K562 (cell line): ENCODE measurements around the gene CD300A. TPM values are rescaled to one million over a fixed set of nuclear protein-coding genes. Genes with fewer than 3 reads are reported as not detected.

Source experiments
- ATAC-seq: fragments of 200-7000 bp; cut with Tn5 transposase; 3 replicates; pipeline ENCODE4 v1.9.1; 2020; ENCODE audit warnings: moderate library complexity
- BruUV-seq: library from RNA; stranded (reverse); fragments of 400-500 nt; replicated peaks from 2 replicates; lab custom pipeline; 2021; lab: Mats Ljungman, UMichigan
- CTCF ChIA-PET: fragments of 300-600 bp; formaldehyde crosslinking; extraction: SDS; loops from one replicate; lab custom pipeline; 2021; ENCODE audit warnings: low intra/inter-chr PET ratio; lab: Yijun Ruan, JAX
- POLR2A ChIA-PET: fragments of 300-600, 350-650 bp; sonication (Branson Sonifier 250); formaldehyde crosslinking; extraction: SDS; loops from one replicate; lab custom pipeline; 2021; ENCODE audit warnings: antibody characterized with exemption, inconsistent platforms; lab: Yijun Ruan, JAX
- DNase-seq, 4 experiments: peaks; one replicate each; pipeline versions ENCODE4 v3.0.0 to v3.0.0-alpha.2; 2011 to 2018; ENCODE audit warnings: low spot score in 3 of 4, mixed read lengths in 3 of 4; ENCODE audit errors: extremely low read depth in 1 of 4
- FAIRE-seq: peaks from 2 replicates; lab custom pipeline; 2011; peaks lifted over from hg19 to GRCh38; lab: Jason Lieb, UNC
- H2AFZ ChIP-seq: 2 replicates; pipeline ENCODE4 v1.6.0; 2011; ENCODE audit warnings: low read depth, low read length, control low read depth, inconsistent platforms
- H3K27ac ChIP-seq: fragments of 200-600 bp; 3 replicates; pipeline ENCODE4 v1.8.0; 2011; ENCODE audit warnings: low read depth, mild to moderate bottlenecking, control low read depth, inconsistent platforms, low read length, moderate library complexity, mixed read lengths; ENCODE audit errors: extremely low read depth
- H3K27me3 ChIP-seq, 2 experiments: fragments of 300-600 bp in 1 of 2; 2 replicates in 1 of 2; 3 replicates in 1 of 2; pipeline versions ENCODE4 v1.6.0 to v1.8.0; 2011; ENCODE audit warnings: inconsistent platforms in 2 of 2, low read length in 2 of 2, mild to moderate bottlenecking in 1 of 2, mixed read lengths in 1 of 2, moderate library complexity in 1 of 2; ENCODE audit not compliant: control insufficient read depth in 2 of 2, insufficient read depth in 2 of 2
- H3K36me3 ChIP-seq: fragments of 300-600 bp; 3 replicates; pipeline ENCODE4 v1.8.0; 2011; ENCODE audit warnings: mild to moderate bottlenecking, low read length, inconsistent platforms; ENCODE audit not compliant: control insufficient read depth, insufficient read depth
- H3K4me1 ChIP-seq, 2 experiments: fragments of 200-600 bp in 1 of 2; replicated peaks in 1 of 2; 2 replicates in 1 of 2; 3 replicates in 1 of 2; pipeline versions ENCODE4 v1.5.1 to v1.8.0; 2011; ENCODE audit warnings: inconsistent platforms in 2 of 2, low read length in 2 of 2, mild to moderate bottlenecking in 1 of 2, mixed read lengths in 1 of 2, moderate library complexity in 1 of 2; ENCODE audit not compliant: control insufficient read depth in 2 of 2, insufficient read depth in 2 of 2
- H3K4me2 ChIP-seq: 2 replicates; pipeline ENCODE4 v1.6.1; 2011; ENCODE audit warnings: low read length, control low read depth, inconsistent platforms, mixed read lengths; ENCODE audit not compliant: insufficient read depth
- H3K4me3 ChIP-seq: fragments of 200-600 bp; sonication (generic), shearing (Covaris generic); 2 replicates; pipeline ENCODE4 v1.5.1; 2016; ENCODE audit warnings: control low read depth, inconsistent platforms
- H3K79me2 ChIP-seq: fragments of 200-600 bp; 3 replicates; pipeline ENCODE4 v1.8.0; 2011; ENCODE audit warnings: low read length, inconsistent platforms; ENCODE audit not compliant: control insufficient read depth, insufficient read depth
- H3K9ac ChIP-seq, 2 experiments: 2 replicates each; pipeline versions ENCODE4 v1.6.0 to v1.6.1; 2011; ENCODE audit warnings: low read depth in 2 of 2, low read length in 2 of 2, control low read depth in 1 of 2, inconsistent platforms in 1 of 2, mild to moderate bottlenecking in 1 of 2, mixed read lengths in 1 of 2; ENCODE audit not compliant: insufficient read depth in 1 of 2
- H3K9me1 ChIP-seq: one replicate; pipeline ENCODE4 v1.6.0; 2011; ENCODE audit warnings: inconsistent platforms, mild to moderate bottlenecking, low read length, moderate library complexity; ENCODE audit not compliant: control insufficient read depth, insufficient read depth
- H3K9me3 ChIP-seq: replicated peaks from 2 replicates; pipeline ENCODE4 v1.5.1; 2011; ENCODE audit warnings: low read depth, low read length, inconsistent platforms; ENCODE audit not compliant: control insufficient read depth, insufficient read depth
- H4K20me1 ChIP-seq: replicated peaks from 2 replicates; pipeline ENCODE4 v1.6.1; 2011; ENCODE audit warnings: low read length, inconsistent platforms, mixed read lengths; ENCODE audit not compliant: control insufficient read depth, insufficient read depth
- EHMT2 ChIP-seq: fragments of 450-650 bp; IDR thresholded peaks from 2 replicates; pipeline ENCODE4 v1.6.1; 2018; ENCODE audit warnings: antibody characterized with exemption
- FOXJ3 ChIP-seq: sonication (generic); formaldehyde crosslinking; IDR thresholded peaks from 2 replicates; pipeline ENCODE4 v1.4.0; 2020; ENCODE audit warnings: mild to moderate bottlenecking, missing genetic modification reagents
- HNRNPLL ChIP-seq: fragments of 200-400 bp; formaldehyde crosslinking; IDR thresholded peaks from 2 replicates; pipeline ENCODE4 v1.6.1; 2017; ENCODE audit warnings: low read length, low read depth, mild to moderate bottlenecking; ENCODE audit not compliant: poor library complexity, severe bottlenecking
- L3MBTL2 ChIP-seq: fragments of 450-650 bp; IDR thresholded peaks from 2 replicates; pipeline ENCODE4 v1.6.1; 2016; ENCODE audit warnings: mild to moderate bottlenecking, moderate library complexity
- MYC ChIP-seq, 2 experiments: fragments of 250-450 bp in 1 of 2; sonication (Bioruptor Pico) in 1 of 2; IDR thresholded peaks; 2 replicates each; pipeline versions ENCODE4 v1.5.1 to v1.6.1; 2012 to 2021; ENCODE audit warnings: low read depth in 2 of 2, borderline replicate concordance in 1 of 2, improper control_type of control experiment in 1 of 2, low read length in 1 of 2, mild to moderate bottlenecking in 1 of 2, moderate library complexity in 1 of 2
- NFYB ChIP-seq: IDR thresholded peaks from 2 replicates; pipeline ENCODE4 v1.6.1; 2011; ENCODE audit warnings: mild to moderate bottlenecking, moderate library complexity; ENCODE audit not compliant: insufficient read length; ENCODE audit errors: extremely low read depth
- YY1 ChIP-seq, 3 experiments: IDR thresholded peaks; 2 replicates each; pipeline ENCODE4 v1.6.1; 2011; ENCODE audit warnings: low read length in 2 of 3, mild to moderate bottlenecking in 2 of 3, moderate library complexity in 2 of 3, borderline replicate concordance in 1 of 3, control low read depth in 1 of 3, low read depth in 1 of 3; ENCODE audit not compliant: insufficient read depth in 3 of 3, insufficient replicate concordance in 2 of 3, control insufficient read depth in 1 of 3, insufficient read length in 1 of 3; ENCODE audit errors: extremely low read depth in 1 of 3
- ZNF124 ChIP-seq: sonication (generic); formaldehyde crosslinking; IDR thresholded peaks from 2 replicates; pipeline ENCODE4 v1.8.1; 2022; ENCODE audit warnings: missing genetic modification reagents
- ZNF354B ChIP-seq: fragments of 250-450 bp; sonication (Bioruptor Pico); IDR thresholded peaks from 2 replicates; pipeline ENCODE4 v1.4.0; 2020
- ZNF778 ChIP-seq: fragments of 450-650 bp; formaldehyde crosslinking; IDR thresholded peaks from 2 replicates; pipeline ENCODE4 v1.4.0; 2020; ENCODE audit warnings: mild to moderate bottlenecking, moderate library complexity
- ZNF79 ChIP-seq: fragments of 250-450 bp; sonication (Bioruptor Pico); IDR thresholded peaks from 2 replicates; pipeline ENCODE4 v1.4.0; 2020; ENCODE audit warnings: low read depth, mild to moderate bottlenecking, moderate library complexity
- WGBS: fragments of 100-300 bp; shearing (Covaris generic); methylation state at CpG from one replicate; pipeline ENCODE4 v1.1.6; 2016; ENCODE audit warnings: low coverage, mixed read lengths; ENCODE audit not compliant: insufficient coverage; ENCODE audit errors: missing lambda C conversion rate; 5-methylcytosine and 5-hydroxymethylcytosine counted together
- in situ Hi-C: fragments of 300-500 bp; cut with MboI; formaldehyde crosslinking; loops from 4 replicates; pipeline ENCODE4 v1.15.0; 2018; ENCODE audit warnings: inconsistent platforms, mixed read lengths
- intact Hi-C: fragments of 100-400 bp; cut with micrococcal nuclease; formaldehyde crosslinking; loops from 2 replicates; pipeline ENCODE4 v1.14.2; 2022
- polyA plus RNA-seq, 8 experiments: library from polyadenylated mRNA; depleted of rRNA in 4 of 8; stranded (reverse) in 5 of 8; unstranded in 3 of 8; fragments of >200 nt; fragmentation: Nextera tagmentation in 2 of 8; fragmentation: Illumina TruSeq in 1 of 8; extraction: Ambion mirVana in 2 of 8; extraction: Trizol in 1 of 8; gene quantifications; 2 replicates each; pipeline versions ENCODE4 v1.2.1 to v1.2.3, GENCODE V29; 2011 to 2014; ENCODE audit warnings: inconsistent platforms in 1 of 8, missing spikeins in 1 of 8
- total RNA-seq, 7 experiments: library from RNA; depleted of rRNA in 6 of 7; stranded (reverse); fragments of >200 nt in 6 of 7; fragmentation: Illumina TruSeq in 2 of 7; extraction: Trizol in 2 of 7; gene quantifications; 2 replicates each; pipeline versions ENCODE4 v1.2.1 to v1.2.3, GENCODE V29; 2011 to 2021; ENCODE audit warnings: low replicate concordance in 1 of 7
- TF ChIP-seq, protein P1 (sequence below): fragments of 450-650 bp; IDR thresholded peaks from 2 replicates; pipeline ENCODE4 v1.6.1; 2016
- TF ChIP-seq, protein P2 (sequence below): fragments of 450-650 bp; IDR thresholded peaks from 2 replicates; pipeline ENCODE4 v1.6.1; 2017; ENCODE audit warnings: antibody characterized with exemption
- TF ChIP-seq, protein P3 (sequence below): fragments of 250-450 bp; sonication (Bioruptor Pico); IDR thresholded peaks from 2 replicates; pipeline ENCODE4 v1.5.0; 2021; ENCODE audit warnings: mild to moderate bottlenecking, borderline replicate concordance

Gene CD300A
- total and polyA plus RNA-seq, 9 of the 15 experiments (the other 6 are each of a cell fraction or from before 2014, with no cell fraction given) = 0.21 to 1.7 (median 0.41) TPM; not detected in 1

DNA sequence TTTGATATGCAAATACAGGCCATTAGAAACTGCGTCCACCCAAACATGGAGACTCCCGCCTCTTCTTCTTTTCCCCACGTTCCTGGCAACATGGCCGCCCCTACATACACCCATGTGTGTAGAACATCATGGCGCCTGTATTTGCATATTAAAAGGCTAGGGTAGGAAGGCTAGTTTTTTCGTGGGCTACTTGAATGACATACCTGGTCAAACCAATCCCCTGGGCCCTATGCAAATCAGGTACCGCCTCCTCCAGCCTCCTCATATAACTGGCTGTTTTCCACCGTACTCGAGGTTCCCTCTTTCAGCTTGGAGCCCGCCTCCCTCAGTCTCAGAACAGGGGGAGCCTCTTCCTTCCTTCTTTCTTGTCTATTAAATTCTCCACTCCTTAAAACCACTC lies 65.7 kb downstream of the CD300A start:
- Histone ChIP-seq H4K20me1 (no peaks in the 10 kb centered on the region), H3K4me2 (no peak overlapping the region), H3K4me1 (no peaks in the 10 kb centered on the region; a peak in 1 of 5 replicates), H3K27me3 (peaks cover 3 to 28% of the 10 kb centered on the region in 2 experiments; a peak in 3 of 5 replicates), H3K9me3 (no peaks in the 10 kb centered on the region), H3K4me3 (no peak overlapping the region), H3K79me2 (no peaks in the 10 kb centered on the region), H3K9me1 (no peaks in the 10 kb centered on the region), H3K9ac (no peak overlapping the region), H3K27ac (no peak overlapping the region), H2AFZ (peak overlapping the region; percentile 48), H3K36me3 (no peaks in the 10 kb centered on the region)
- WGBS = 2% methylated on average over 10 of the region's 10 CpGs
- ATAC-seq (peak; percentile 90), DNase-seq (peak in 1 of 4 experiments; percentile 45), FAIRE-seq (peak; percentile 67)
- in situ Hi-C loops = no loop called here
- ChIA-PET POLR2A (no interaction called here), CTCF (interaction anchor here (1.0 kb wide), 1 partner anchor 164 kb away, joined by 3 read pairs; the partner anchor contains the start of gene GPR142)
- no TSS peak for BruUV-seq
- intact Hi-C loops = loop anchor here (5.0 kb wide), 1 partner anchor 165 kb away; the partner anchor contains the start of gene GPR142
- TF ChIP-seq YY1 (IDR thresholded peaks at IDR 0.05; ENCODE audit: borderline replicate concordance in 1 of 3, control insufficient read depth in 1 of 3, extremely low read depth in 1 of 3, insufficient read depth in 3 of 3, insufficient read length in 1 of 3, insufficient replicate concordance in 2 of 3, low read depth in 1 of 3, low read length in 2 of 3) (peak; percentile 47 to 91 (median 74)), ZNF124 (no peak), ZNF354B (CRISPR knock-in tag) (no peak), L3MBTL2 (peak; percentile 61; the same call in 1 of the 2 replicates), FOXJ3 (CRISPR knock-in tag) (no peak), ZNF778 (CRISPR knock-in tag) (no peak), MYC (IDR thresholded peaks at IDR 0.05; ENCODE audit: low read depth, low read length) (peak; percentile 66), MYC (CRISPR knock-in tag; IDR thresholded peaks at IDR 0.05; ENCODE audit: borderline replicate concordance, low read depth) (no peak), HNRNPLL (no peak), ZNF79 (no peak), NFYB (peak; percentile 9), EHMT2 (peak; percentile 44; the same call in 1 of the 2 replicates)
- TF ChIP-seq, protein P1, sequence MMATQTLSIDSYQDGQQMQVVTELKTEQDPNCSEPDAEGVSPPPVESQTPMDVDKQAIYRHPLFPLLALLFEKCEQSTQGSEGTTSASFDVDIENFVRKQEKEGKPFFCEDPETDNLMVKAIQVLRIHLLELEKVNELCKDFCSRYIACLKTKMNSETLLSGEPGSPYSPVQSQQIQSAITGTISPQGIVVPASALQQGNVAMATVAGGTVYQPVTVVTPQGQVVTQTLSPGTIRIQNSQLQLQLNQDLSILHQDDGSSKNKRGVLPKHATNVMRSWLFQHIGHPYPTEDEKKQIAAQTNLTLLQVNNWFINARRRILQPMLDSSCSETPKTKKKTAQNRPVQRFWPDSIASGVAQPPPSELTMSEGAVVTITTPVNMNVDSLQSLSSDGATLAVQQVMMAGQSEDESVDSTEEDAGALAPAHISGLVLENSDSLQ = peak; percentile 88
- TF ChIP-seq, protein P2, sequence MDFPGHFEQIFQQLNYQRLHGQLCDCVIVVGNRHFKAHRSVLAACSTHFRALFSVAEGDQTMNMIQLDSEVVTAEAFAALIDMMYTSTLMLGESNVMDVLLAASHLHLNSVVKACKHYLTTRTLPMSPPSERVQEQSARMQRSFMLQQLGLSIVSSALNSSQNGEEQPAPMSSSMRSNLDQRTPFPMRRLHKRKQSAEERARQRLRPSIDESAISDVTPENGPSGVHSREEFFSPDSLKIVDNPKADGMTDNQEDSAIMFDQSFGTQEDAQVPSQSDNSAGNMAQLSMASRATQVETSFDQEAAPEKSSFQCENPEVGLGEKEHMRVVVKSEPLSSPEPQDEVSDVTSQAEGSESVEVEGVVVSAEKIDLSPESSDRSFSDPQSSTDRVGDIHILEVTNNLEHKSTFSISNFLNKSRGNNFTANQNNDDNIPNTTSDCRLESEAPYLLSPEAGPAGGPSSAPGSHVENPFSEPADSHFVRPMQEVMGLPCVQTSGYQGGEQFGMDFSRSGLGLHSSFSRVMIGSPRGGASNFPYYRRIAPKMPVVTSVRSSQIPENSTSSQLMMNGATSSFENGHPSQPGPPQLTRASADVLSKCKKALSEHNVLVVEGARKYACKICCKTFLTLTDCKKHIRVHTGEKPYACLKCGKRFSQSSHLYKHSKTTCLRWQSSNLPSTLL = no peak
- TF ChIP-seq, protein P3, sequence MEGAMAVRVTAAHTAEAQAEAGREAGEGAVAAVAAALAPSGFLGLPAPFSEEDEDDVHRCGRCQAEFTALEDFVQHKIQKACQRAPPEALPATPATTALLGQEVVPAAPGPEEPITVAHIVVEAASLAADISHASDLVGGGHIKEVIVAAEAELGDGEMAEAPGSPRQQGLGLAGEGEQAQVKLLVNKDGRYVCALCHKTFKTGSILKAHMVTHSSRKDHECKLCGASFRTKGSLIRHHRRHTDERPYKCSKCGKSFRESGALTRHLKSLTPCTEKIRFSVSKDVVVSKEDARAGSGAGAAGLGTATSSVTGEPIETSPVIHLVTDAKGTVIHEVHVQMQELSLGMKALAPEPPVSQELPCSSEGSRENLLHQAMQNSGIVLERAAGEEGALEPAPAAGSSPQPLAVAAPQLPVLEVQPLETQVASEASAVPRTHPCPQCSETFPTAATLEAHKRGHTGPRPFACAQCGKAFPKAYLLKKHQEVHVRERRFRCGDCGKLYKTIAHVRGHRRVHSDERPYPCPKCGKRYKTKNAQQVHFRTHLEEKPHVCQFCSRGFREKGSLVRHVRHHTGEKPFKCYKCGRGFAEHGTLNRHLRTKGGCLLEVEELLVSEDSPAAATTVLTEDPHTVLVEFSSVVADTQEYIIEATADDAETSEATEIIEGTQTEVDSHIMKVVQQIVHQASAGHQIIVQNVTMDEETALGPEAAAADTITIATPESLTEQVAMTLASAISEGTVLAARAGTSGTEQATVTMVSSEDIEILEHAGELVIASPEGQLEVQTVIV (CRISPR knock-in tag) = no peak
